ENCODE results near the gene AADAT.

The AADAT gene

DNA sequence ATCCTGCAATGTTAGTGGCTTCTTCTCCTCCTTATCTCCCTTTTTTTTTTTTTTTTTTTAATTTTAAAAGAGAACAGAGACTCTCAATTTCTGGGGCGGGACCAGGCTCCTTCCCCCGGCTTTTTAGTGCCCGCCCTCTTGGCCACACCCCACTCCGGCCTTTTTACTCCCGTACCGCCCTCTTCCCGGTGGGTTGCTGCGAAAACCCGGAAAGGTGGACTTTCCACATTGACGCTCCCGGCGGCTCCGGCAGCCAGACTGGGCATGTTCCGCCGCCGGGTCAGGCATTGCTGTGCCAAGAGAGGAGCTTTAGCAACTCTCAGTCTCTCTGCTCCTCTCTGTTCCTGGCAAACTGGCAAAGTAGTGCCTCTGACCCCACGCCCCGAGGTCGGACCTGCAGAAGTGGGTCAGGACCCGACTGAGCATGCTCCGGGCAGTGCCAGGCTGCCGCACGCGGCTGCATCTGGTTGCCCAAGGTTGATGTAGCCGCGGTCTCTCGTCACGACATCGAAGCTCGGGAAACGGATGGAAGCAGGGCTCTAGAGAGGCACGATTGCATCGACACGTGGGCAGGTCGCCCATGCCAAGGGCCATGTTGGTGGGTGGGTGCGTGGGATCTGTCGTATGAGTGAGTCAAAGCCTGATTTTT lies 62.5 kb downstream of the AADAT start:
- peak; percentile 94 to 95 for DNase-seq

DNA sequence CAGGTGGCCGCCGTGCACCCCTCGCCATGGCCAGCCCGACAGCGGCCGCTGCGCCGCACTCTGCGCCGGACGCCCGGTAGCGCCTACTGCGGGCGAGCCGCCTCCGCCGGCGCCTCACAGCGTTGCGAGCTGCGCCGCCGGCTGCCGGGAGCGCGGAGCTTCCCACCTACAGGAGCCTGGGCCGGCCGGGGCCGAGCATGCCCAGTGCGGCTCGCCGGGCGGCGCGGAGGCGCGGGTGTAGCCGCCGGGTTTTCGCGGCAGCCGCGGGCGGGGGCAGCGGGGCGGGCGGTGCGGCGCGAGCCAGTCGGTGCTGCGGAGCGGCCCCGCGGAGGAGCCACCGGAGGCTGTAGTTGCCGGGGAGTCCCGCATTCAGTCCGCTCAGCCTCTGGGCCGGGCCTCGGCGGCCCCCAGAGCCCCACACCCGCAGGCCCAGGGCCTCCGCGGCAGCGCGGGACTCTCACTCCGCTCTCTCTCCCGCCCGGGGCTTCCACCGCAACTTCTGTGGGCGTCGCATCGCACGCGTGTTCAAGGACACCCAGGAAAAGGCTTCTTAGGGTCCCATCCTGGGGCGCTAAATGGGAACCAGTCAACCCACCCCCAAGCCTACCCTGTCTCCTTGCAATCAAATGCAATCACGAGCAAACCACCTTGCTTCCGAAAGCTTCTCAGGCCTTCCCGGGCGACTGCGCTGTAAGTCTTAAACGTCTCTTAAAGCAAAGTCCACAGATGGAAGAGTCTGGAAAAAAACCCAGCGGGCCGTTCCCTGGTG lies 63.3 kb downstream of the AADAT start, which contains the start of gene MFAP3L:
TSS of gene MFAP3L (minus strand) at position 143 of the 769 bp plus-strand sequence. CDS start 20,518 bp downstream, outside the sequence.
- DNase-seq, result peak; percentile 83 to 86

DNA sequence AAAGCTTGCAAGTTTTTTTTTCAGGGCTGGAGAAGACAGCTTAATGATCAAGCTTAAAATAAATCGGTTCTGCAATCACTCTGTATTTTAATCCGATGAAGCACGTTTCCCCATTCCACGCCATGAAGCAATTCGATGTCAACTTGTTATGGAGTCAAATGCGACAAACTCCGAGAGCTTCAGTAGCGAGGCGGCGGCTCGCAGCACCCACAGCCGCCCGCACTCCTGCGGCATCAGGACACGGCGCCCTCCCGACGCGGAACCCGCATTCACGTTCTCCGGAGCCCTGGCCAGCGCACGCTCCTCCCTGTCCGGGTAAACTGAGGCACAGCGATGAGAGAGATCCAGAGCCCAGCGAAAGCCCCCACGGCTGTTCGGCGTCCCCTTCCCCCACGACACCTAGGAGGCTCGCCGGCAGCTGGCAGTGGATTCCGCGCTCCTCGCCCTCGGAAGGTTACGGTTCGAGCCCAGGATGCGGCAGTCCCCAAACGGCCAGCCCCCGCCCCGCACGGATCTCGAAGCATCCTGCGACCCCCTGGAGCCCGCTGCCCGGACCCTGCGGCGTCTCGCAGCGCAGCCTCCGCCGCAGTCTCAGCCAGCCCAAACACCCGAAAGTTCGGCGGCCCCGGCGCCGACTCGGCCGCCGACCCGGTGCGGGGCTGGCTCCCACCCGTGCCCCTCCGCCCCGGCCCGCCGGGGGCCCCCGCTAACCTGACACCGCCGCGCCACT lies 64.1 kb downstream of the AADAT start:
- peak in 1 of 2 donors; percentile 24 for DNase-seq

DNA sequence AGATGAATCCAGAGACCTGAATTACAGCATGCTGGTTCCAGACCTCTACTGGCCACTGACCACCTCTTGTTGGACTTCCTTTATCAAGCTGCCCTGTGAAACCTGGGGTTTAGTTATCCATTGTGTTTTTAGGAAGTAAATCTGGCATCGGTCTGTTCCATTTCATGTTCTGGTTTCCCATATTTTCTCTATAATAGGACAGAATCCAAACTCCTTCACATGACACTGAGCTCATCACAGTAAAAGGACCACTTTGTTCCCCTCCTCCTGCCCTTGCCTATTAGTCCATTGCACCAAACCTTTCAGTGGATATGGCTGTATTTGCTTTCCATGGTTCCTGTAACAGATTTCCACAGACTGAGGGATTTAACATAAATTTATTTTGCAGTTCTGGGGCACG lies 67.5 kb downstream of the AADAT start:
- no peak for DNase-seq

DNA sequence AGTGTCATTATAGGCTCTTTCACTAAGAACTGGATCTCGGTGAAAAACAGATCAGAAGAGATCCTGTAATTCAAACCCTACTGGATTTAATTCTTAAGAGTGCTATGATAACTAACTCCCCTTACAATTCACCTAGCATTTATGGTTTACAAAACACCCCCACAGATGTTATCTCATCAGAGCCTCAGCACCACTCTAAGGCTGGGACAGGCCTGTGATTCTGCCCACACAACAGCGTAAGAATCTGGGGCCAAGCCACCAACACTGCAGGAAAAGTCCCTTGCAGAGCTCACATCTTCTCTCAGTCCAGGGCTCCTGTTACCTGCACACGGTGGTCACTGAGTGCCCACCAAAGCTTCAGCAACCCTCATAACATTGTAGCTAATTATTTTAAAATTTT lies 72.5 kb downstream of the AADAT start:
- no peak for DNase-seq

DNA sequence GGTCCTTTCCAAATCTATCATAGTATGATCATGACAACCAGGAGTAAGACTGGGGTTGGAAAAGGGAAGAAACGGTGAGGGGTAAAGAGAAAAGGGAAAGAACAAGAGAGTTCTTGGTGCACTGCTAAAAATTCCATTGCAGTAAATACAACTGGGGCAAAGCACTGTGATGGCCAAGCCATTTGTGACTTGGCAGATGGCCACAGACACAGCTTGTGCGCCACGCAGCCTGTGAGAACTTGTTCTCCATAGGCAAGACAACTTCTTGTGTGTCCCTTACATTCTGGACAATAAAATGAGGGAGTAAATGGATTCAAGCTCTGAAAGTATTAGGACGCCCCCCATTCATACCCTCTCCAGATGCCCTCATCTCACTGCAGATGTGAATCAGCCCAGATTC lies 74.5 kb downstream of the AADAT start:
- no peak for DNase-seq

DNA sequence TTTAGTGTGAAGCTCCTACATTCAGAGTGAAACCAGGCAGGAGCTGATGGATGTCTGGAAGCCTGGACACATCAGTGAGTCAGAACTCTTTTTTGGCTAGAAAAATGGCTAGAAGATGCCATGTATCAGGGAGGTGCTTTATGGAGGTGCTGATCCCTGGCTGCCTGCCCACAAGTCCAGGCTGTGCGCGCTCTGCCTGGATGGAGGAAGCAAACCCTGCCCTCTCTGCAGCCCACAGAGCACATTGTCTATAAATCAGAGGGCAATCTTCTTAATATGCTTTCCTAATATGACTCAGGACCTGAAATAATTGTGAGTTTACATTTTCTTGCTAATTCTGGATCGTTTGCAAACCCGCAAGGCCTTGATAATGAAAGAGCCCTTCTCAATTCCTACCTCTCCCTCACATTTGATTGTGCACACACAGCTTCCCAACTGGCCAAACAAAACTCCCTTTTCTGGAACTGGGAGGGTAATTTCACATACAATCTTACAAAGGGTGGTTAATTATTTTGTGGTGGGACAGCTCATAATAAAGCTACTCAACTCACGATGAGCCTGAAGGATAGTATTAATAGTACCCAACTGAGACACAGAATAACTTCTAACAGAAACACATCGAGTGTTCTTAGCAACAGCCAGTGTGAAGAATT lies 75.3 kb downstream of the AADAT start:
- no peak for DNase-seq

DNA sequence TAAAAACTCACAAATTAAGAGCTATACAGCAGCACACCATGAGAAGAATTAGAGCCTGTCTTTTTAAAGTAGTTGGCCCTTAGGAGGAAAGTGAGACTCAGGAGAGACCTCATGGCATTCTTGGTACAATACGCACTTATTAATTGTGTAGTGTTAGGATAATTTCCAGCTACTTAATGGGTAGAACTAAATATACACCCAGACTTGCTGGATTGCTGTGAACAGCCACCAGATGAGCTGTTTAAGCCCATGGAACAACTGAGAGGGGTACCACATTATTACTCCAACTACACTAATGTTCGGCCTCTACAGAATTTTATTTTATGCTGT lies 77.2 kb downstream of the AADAT start:
- DNase-seq, result no peak

DNA sequence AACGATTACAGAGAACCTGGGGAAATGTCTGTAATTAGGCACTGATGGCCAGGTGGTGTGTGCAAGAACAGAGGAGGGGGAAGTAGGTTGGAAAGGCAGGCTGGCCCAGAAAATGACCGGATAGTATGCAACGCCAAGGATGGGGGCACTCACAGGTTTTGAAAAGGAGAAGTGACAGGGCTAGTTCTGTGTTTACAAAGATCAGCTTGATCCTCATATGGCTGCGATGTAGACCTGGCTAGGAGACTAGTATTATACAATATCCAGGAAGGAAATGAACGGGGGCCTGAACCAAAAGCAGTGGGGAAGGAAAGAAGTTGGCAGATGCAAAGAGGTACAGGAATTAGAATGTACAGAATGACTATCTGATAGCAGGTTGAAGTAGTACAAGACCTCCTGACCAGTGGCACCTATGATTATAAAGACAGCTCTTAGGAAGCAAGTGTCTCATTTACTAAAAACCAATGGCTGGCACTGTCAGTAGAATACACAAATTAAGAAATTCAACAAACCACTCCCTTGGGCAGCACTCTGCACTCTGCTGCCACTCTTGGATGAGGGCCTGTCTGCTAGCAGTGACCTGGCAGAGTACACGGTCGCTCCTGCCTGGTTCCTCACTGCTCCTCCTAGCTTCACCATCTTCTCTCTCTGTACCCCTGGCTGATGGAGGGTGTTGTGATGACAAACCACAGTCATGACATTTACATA lies 77.7 kb downstream of the AADAT start:
- DNase-seq, result no peak
